ENCODE results near the gene TOR4A. TPM values are rescaled to one million over a fixed set of nuclear protein-coding genes. Genes with fewer than 3 reads are reported as not detected.

Gene TOR4A
- total and polyA plus RNA-seq, 2 donors = 2.0 to 8.1 TPM

Other genes starting within 250 kb of the TOR4A start
- 11.1 TPM for gene ABCA2, start 249.5 kb upstream of the TOR4A start, total RNA-seq
- gene ABCA2, start 249.5 kb upstream of the TOR4A start, polyA plus RNA-seq = 30.8 TPM
- not detected for gene FUT7, start 245.6 kb upstream of the TOR4A start, total RNA-seq
- gene FUT7, start 245.6 kb upstream of the TOR4A start, polyA plus RNA-seq = 0.18 TPM
- gene NPDC1, start 231.5 kb upstream of the TOR4A start, total RNA-seq = 17.9 TPM
- gene NPDC1, start 231.5 kb upstream of the TOR4A start, polyA plus RNA-seq = 120 TPM
- gene ENTPD2, start 223.7 kb upstream of the TOR4A start, total RNA-seq = 6.4 TPM
- gene ENTPD2, start 223.7 kb upstream of the TOR4A start, polyA plus RNA-seq = 2.8 TPM
- 3.2 TPM for gene SAPCD2, start 207.2 kb upstream of the TOR4A start, total RNA-seq
- gene SAPCD2, start 207.2 kb upstream of the TOR4A start, polyA plus RNA-seq = 0.63 TPM
- gene UAP1L1, start 200.2 kb upstream of the TOR4A start, total RNA-seq = 4.0 TPM
- gene UAP1L1, start 200.2 kb upstream of the TOR4A start, polyA plus RNA-seq = 11.5 TPM
- gene MAN1B1, start 190.7 kb upstream of the TOR4A start, total RNA-seq = 29.1 TPM
- 38.5 TPM for gene MAN1B1, start 190.7 kb upstream of the TOR4A start, polyA plus RNA-seq
- 18.5 TPM for gene DPP7, start 163.0 kb upstream of the TOR4A start, total RNA-seq
- gene DPP7, start 163.0 kb upstream of the TOR4A start, polyA plus RNA-seq = 162 TPM
- 0.26 TPM for gene GRIN1, start 138.6 kb upstream of the TOR4A start, total RNA-seq
- 0.18 TPM for gene GRIN1, start 138.6 kb upstream of the TOR4A start, polyA plus RNA-seq
- gene LRRC26, start 107.7 kb upstream of the TOR4A start, total RNA-seq = not detected
- gene LRRC26, start 107.7 kb upstream of the TOR4A start, polyA plus RNA-seq = not detected
- gene TMEM210, start 105.7 kb upstream of the TOR4A start, total RNA-seq = not detected
- gene TMEM210, start 105.7 kb upstream of the TOR4A start, polyA plus RNA-seq = not detected
- gene ANAPC2, start 89.2 kb upstream of the TOR4A start, total RNA-seq = 18.6 TPM
- gene ANAPC2, start 89.2 kb upstream of the TOR4A start, polyA plus RNA-seq = 40.3 TPM
- gene SSNA1, start 89.0 kb upstream of the TOR4A start, total RNA-seq = 21.4 TPM
- 94.1 TPM for gene SSNA1, start 89.0 kb upstream of the TOR4A start, polyA plus RNA-seq
- 3.0 TPM for gene TPRN, start 77.0 kb upstream of the TOR4A start, total RNA-seq
- gene TPRN, start 77.0 kb upstream of the TOR4A start, polyA plus RNA-seq = 9.3 TPM
- 24.2 TPM for gene TMEM203, start 72.1 kb upstream of the TOR4A start, total RNA-seq
- gene TMEM203, start 72.1 kb upstream of the TOR4A start, polyA plus RNA-seq = 41.2 TPM
- 3.2 TPM for gene NDOR1, start 72.0 kb upstream of the TOR4A start, total RNA-seq
- gene NDOR1, start 72.0 kb upstream of the TOR4A start, polyA plus RNA-seq = 10.4 TPM
- not detected for gene RNF208, start 55.5 kb upstream of the TOR4A start, total RNA-seq
- gene RNF208, start 55.5 kb upstream of the TOR4A start, polyA plus RNA-seq = 8.1 TPM
- gene CYSRT1, start 52.6 kb upstream of the TOR4A start, total RNA-seq = 0.42 TPM
- 0.71 TPM for gene CYSRT1, start 52.6 kb upstream of the TOR4A start, polyA plus RNA-seq
- gene RNF224, start 50.2 kb upstream of the TOR4A start, total RNA-seq = not detected
- gene RNF224, start 50.2 kb upstream of the TOR4A start, polyA plus RNA-seq = 0.09 TPM
- not detected for gene SLC34A3, start 46.8 kb upstream of the TOR4A start, total RNA-seq
- gene SLC34A3, start 46.8 kb upstream of the TOR4A start, polyA plus RNA-seq = 0.05 TPM
- gene TUBB4B, start 36.4 kb upstream of the TOR4A start, total RNA-seq = 57.9 TPM
- 239 TPM for gene TUBB4B, start 36.4 kb upstream of the TOR4A start, polyA plus RNA-seq
- not detected for gene STPG3, start 26.4 kb upstream of the TOR4A start, total RNA-seq
- gene STPG3, start 26.4 kb upstream of the TOR4A start, polyA plus RNA-seq = not detected
- gene NELFB, start 22.4 kb upstream of the TOR4A start, total RNA-seq = 28.9 TPM
- 64.2 TPM for gene NELFB, start 22.4 kb upstream of the TOR4A start, polyA plus RNA-seq
- 6.3 TPM for gene NRARP, start 24.5 kb downstream of the TOR4A start, total RNA-seq
- 6.5 TPM for gene NRARP, start 24.5 kb downstream of the TOR4A start, polyA plus RNA-seq
- gene EXD3, start 145.4 kb downstream of the TOR4A start, total RNA-seq = 7.5 TPM
- gene EXD3, start 145.4 kb downstream of the TOR4A start, polyA plus RNA-seq = 12.0 TPM
- 0.90 TPM for gene NOXA1, start 145.7 kb downstream of the TOR4A start, total RNA-seq
- gene NOXA1, start 145.7 kb downstream of the TOR4A start, polyA plus RNA-seq = 3.0 TPM
- 0.16 TPM for gene ENTPD8, start 163.6 kb downstream of the TOR4A start, total RNA-seq
- not detected for gene ENTPD8, start 163.6 kb downstream of the TOR4A start, polyA plus RNA-seq
- 8.6 TPM for gene NSMF, start 181.6 kb downstream of the TOR4A start, total RNA-seq
- 36.2 TPM for gene NSMF, start 181.6 kb downstream of the TOR4A start, polyA plus RNA-seq